HG03159 (cell line): ENCODE data around the gene HSPA5.
"Not testable (repeated sequence)": the region's sequence is repeated elsewhere in the genome, so short reads cannot be mapped to it uniquely, and the experiment has no call there.

Experiments used
- ATAC-seq: cut with Tn5 transposase; IDR thresholded peaks from one replicate; pipeline ENCODE4 v1.9.1; 2021; ENCODE audit warnings: mild to moderate bottlenecking, moderate library complexity; ENCODE audit not compliant: unreplicated experiment

Gene HSPA5

GRCh38 chr9:125243792-125244260 lies 2.7 kb upstream of the HSPA5 start:
- no peak for ATAC-seq

- ATAC-seq = peak; percentile 24
These were observed 958 bp upstream of the HSPA5 start for GRCh38 chr9:125241863-125242739.

DNA sequence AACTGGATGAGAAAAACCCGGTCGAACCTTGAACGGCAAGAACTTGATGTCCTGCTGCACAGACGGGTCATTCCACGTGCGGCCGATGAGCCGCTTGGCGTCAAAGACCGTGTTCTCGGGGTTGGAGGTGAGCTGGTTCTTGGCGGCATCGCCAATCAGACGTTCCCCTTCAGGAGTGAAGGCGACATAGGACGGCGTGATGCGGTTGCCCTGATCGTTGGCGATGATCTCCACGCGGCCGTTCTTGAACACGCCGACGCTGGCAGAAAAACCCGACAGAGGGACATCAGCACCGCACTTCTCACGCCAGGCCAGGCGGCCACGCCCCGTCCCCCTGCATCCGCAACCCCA lies 519 bp downstream of the HSPA5 start:
- peak; percentile 1 for ATAC-seq

DNA sequence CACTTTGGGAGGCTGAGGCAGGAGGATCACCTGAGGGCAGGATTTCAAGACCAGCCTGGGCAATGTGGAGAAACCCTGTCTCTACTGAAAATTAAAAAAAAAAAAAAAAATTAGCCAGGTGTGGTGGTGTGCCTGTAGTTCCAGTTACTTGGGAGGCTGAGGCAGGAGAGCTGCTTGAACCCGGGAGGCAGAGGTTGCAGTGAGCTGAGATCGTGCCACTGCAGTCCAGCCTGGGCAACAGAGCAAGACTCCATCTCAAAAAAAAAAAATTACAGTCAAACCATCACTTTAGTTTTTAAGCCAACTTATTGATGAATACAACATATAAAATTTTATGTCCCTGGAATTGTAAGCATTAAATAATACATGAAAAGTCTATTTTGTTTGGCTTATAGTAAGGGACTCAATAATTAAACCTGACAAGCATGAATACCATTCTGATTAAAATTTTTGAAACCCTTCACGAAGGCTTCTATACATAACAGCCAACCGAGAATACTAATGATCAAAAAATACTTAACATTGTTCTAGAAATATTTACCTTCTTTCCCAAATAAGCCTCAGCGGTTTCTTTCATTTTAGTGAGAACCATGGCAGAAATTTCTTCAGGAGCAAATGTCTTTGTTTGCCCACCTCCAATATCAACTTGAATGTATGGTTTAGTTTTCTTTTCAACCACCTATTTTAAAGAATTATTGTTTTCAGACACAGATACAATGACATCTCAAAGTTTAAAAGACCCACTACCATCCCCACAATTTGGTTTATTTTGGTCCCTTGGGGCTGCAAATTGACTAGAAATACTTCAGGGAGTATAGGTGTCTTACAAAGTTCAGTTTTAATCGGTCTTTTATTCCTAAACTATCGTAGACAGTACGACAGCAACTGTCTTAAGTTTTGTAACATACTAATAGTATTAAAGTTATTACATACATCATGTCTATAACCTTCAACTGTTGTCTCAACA lies 1.2 kb downstream of the HSPA5 start:
- no peak for ATAC-seq

DNA sequence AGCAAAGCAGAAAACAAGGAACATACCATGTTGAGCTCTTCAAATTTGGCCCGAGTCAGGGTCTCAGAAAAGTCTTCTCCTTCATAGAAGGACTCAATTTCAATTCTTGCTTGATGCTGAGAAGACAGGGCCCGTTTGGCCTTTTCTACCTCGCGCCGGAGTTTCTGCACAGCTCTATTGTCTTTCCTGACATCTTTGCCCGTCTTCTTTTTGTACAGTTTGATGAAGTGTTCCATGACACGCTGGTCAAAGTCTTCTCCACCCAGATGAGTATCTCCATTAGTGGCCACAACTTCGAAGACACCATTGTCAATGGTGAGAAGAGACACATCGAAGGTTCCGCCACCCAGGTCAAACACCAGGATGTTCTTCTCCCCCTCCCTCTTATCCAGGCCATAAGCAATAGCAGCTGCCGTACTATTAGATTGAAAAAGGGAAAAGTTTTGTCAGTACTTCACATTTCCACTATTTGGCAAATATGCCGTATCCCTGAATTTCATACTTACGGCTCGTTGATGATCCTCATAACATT lies 2.2 kb downstream of the HSPA5 start:
- ATAC-seq = no peak

- ATAC-seq = no peak
These were observed 2.8 kb downstream of the HSPA5 start for GRCh38 chr9:125238127-125238914.

GRCh38 chr9:125236520-125237159 lies 4.5 kb downstream of the HSPA5 start:
- not testable (repeated sequence) for ATAC-seq

GRCh38 chr9:125235804-125236519 lies 5.2 kb downstream of the HSPA5 start:
- no peak for ATAC-seq

DNA sequence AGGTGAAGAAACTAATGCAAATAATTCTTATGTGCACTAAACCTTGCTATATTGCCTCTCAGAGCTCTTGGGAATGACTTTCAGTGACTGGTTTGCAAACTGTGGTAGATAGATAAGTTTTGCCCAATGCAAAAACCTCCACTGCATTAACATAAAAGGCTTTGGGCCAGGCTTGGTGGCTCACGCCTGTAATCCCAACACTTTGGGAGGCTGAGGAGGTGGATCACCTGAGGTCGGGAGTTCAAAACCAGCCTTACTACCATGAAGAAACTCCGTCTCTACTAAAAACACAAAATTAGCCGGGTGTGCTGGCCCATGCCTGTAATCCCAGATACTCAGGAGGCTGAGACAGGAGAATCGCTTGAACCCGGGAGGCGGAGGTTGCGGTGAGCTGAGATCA lies 7.0 kb downstream of the HSPA5 start:
- ATAC-seq = not testable (repeated sequence)

GRCh38 chr9:125233678-125234077 lies 7.5 kb downstream of the HSPA5 start:
- ATAC-seq = no peak

DNA sequence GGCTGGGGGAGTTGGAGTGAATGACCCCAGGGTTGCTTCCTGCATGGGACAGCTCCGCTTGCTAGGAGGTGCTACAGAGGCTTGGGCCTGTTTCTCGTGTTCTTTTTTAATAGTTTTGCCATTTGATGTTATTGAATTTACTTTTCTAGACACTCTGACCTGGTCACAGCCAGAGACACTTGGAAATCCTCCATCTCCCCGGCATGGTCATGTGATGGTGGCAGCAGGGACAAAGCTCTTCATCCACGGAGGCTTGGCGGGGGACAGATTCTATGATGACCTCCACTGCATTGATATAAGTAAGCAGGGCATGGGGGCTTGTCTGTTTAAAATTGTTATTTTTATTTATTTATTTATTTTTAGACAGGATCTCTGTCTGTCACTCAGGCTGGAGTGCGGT lies 13.4 kb downstream of the HSPA5 start:
- no peak for ATAC-seq

GRCh38 chr9:125224858-125225257 lies 16.3 kb downstream of the HSPA5 start:
- not testable (repeated sequence) for ATAC-seq

DNA sequence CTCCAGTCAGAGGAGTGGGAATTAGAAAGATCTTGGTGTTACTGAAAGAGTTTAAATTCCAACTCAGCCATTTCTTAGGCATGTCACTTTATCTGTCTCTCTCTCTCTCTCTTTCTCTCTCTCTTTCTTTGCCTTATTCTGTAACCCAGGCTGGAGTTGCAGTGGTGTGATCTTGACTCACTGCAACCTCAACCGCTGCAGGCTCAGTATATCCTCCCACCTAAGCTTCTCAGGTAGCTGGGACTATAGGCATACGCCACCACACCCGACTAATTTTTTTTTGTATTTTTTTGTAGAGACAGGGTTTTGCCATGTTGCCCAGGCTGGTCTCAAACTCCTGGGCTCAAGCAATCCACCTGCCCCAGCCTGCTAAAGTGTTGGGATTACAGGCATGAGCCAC lies 22.5 kb downstream of the HSPA5 start:
- ATAC-seq = no peak

DNA sequence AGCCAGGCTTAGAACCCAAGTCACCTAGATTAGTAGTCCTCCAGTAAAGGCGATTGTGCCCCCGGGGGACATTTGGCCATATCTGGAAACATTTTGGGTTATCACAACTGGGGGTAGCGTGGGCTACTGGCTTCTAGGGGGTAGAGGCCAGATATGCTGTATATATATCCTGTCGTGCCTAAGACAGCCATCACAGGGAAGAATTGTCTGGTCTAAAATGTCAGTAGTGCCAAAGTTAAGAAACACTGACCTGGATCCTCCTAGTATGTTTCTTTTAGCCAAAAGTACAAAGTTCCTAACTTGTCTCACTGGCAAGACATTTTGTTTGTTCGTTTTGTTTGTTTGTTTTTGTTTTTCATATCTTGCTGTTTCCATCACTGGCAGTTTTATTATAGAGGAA lies 27.0 kb downstream of the HSPA5 start:
- ATAC-seq = no peak

DNA sequence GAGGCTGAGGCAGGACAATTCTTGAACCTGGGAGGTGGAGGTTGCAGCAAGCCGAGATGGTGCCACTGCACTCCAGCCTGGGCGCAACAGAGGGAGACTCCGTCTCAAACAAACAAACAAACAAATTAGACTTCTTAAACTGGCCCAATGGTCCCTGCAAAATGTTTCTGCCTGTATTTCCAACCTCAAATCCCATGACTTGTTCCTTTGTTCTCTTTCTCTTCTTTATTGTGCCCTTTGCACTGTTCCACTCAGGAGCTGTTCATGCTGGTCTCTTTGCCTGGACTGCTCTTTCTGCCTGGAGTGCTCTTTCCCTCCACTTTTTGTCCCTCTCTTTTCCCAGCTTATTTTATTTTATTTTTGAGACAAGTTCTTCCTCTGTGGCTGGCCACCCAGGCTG lies 36.7 kb downstream of the HSPA5 start:
- ATAC-seq = no peak

GRCh38 chr9:125202846-125203618 lies 38.1 kb downstream of the HSPA5 start:
- ATAC-seq = no peak

DNA sequence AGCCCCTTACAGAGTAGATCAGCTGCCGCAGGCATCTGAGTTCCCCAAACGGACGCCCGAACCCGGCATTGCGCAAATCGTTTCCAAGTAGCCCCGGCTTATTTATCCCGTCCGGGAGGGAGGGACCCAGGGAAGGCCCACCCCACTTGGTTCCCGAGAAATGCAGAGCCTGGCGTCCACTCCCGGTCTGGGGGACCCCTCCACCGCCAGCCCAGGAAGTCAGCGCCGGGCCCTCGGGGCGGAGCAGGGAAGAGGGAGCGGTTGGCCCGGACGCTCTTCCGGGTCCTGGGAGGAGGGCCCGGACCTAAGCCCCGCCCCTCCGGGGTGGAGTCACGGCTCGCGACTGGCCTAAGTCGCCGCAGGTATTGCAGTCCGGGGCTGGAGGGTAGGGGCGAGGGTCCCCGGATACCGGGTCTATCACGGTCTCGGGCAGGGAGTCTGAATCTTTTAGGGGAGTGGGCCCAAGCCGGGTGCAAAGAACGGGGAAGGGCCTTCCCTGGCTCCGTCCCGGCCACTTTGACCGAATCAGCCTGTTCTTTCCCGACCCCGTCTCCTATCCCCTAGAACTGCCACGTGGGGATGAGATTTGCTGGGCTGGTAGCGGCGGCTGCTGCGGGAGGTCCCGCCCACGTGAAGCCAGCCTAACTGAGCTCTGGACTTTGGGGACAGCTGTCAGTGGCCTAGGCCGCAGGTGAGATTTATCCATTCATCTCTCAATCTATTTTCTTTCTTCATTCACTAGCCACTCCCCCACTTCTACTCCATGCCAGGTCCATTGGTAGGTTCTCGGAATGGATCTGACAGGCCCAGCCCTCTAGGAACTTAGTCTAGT lies 40.7 kb downstream of the HSPA5 start, which contains the start of gene RABEPK:
Gene RABEPK (plus strand): TSS at position 327 of the 832 bp plus-strand sequence. CDS start 2,472 bp downstream, outside the sequence.
- peak; percentile 96 for ATAC-seq

DNA sequence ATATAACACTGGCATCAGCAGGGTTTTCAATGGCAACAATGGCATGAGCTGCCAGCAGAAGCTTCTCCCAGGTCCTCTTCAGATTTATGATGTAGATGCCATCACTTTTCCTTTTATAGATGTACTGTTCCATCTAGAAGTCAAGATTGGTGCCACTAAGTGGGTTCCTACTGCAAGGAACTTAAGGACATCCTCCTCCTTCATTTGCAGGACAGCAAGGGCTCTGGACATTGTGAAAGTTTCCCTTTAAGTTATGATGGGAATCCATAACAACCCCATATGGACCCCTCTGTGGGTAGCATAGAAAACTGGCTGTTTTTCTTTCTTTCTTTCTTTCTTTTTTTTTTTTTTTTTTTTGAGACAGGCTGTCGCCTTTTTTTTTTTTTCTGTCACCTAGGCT lies 45.6 kb downstream of the HSPA5 start:
- not testable (repeated sequence) for ATAC-seq
